GM20431 (cell line): ENCODE measurements around the gene SLC7A9.

ENCODE experiments used
- in situ Hi-C: fragments of 300-500 bp; cut with MseI, MboI; formaldehyde crosslinking; loops from one replicate; pipeline ENCODE4 v1.15.0; 2020; ENCODE audit warnings: low sequenced_read_pairs; ENCODE audit not compliant: unreplicated experiment

The SLC7A9 gene

GRCh38 chr19:32869369-32869965 lies at the start of gene SLC7A9:
Gene SLC7A9 (minus strand): TSS chr19:32869767. CDS start chr19:32868534, 1,233 bp downstream.
- in situ Hi-C loops = no loop called here

GRCh38 chr19:32919365-32919764 lies 49.8 kb upstream of the SLC7A9 start:
- in situ Hi-C loops = no loop called here

- in situ Hi-C loops = no loop called here
Measured at GRCh38 chr19:32917616-32917996, 48.0 kb upstream of the SLC7A9 start.

- in situ Hi-C loops = no loop called here
Measured at GRCh38 chr19:32916969-32917615, 47.5 kb upstream of the SLC7A9 start.

GRCh38 chr19:32914879-32915660 lies 45.5 kb upstream of the SLC7A9 start:
- in situ Hi-C loops = no loop called here

- in situ Hi-C loops = no loop called here
Measured at GRCh38 chr19:32911467-32911866, 41.9 kb upstream of the SLC7A9 start.

GRCh38 chr19:32910874-32911273 lies 41.3 kb upstream of the SLC7A9 start:
- in situ Hi-C loops = no loop called here

- in situ Hi-C loops = no loop called here
Measured at GRCh38 chr19:32910094-32910493, 40.5 kb upstream of the SLC7A9 start.

- in situ Hi-C loops = no loop called here
Measured at GRCh38 chr19:32909257-32909656, 39.7 kb upstream of the SLC7A9 start.

GRCh38 chr19:32908641-32909190 lies 39.1 kb upstream of the SLC7A9 start:
- in situ Hi-C loops = no loop called here

- in situ Hi-C loops = no loop called here
Measured at GRCh38 chr19:32902448-32902847, 32.9 kb upstream of the SLC7A9 start.

- in situ Hi-C loops = no loop called here
Measured at GRCh38 chr19:32901504-32902161, 32.1 kb upstream of the SLC7A9 start.

GRCh38 chr19:32896516-32897214 lies 27.1 kb upstream of the SLC7A9 start:
- in situ Hi-C loops = no loop called here

GRCh38 chr19:32895384-32895783 lies 25.8 kb upstream of the SLC7A9 start:
- in situ Hi-C loops = no loop called here

GRCh38 chr19:32891609-32892008 lies 22.0 kb upstream of the SLC7A9 start:
- in situ Hi-C loops = no loop called here

GRCh38 chr19:32890841-32891240 lies 21.3 kb upstream of the SLC7A9 start:
- in situ Hi-C loops = no loop called here

GRCh38 chr19:32890326-32890725 lies 20.8 kb upstream of the SLC7A9 start:
- in situ Hi-C loops = no loop called here

- in situ Hi-C loops = no loop called here
Measured at GRCh38 chr19:32889137-32889934, 19.8 kb upstream of the SLC7A9 start.

GRCh38 chr19:32887572-32888215 lies 18.1 kb upstream of the SLC7A9 start:
- in situ Hi-C loops = no loop called here
